GM19099 (cell line): ENCODE measurements around the gene LEAP2.

Experiments used
- POLR2A ChIP-seq: IDR thresholded peaks from 3 replicates; pipeline ENCODE4 v1.6.1; 2011; ENCODE audit warnings: low read depth; ENCODE audit not compliant: insufficient read length; ENCODE audit errors: extremely low read depth

The LEAP2 gene

GRCh38 chr5:132890817-132891216, 17.3 kb downstream of the LEAP2 start:
- no peak for TF ChIP-seq POLR2A

GRCh38 chr5:132895719-132896305, 22.3 kb downstream of the LEAP2 start:
- no peak for TF ChIP-seq POLR2A

DNA sequence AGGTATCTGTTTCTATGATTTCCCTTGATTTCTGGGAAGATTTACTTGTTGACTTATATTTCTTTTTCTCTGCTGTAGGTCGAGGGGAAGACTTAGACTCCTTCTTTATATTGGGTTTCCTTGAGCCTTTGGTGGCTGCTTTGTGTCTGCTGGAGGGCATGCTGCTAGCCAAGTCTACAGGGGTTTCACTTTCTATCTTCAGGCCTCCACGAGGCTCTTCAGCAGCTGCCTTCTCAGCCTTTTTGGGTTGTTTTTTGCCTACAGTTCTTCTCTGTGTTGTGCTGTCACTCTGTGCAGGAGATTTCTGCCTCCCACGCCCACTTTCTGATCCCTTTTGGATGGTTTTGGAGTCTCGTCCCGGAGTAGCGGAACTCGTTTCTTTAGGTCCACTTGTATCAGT, 23.2 kb downstream of the LEAP2 start:
- no peak for TF ChIP-seq POLR2A

GRCh38 chr5:132898094-132898493, 24.6 kb downstream of the LEAP2 start:
- no peak for TF ChIP-seq POLR2A

- TF ChIP-seq POLR2A, result no peak
Observed at GRCh38 chr5:132901036-132901435, 27.6 kb downstream of the LEAP2 start.

DNA sequence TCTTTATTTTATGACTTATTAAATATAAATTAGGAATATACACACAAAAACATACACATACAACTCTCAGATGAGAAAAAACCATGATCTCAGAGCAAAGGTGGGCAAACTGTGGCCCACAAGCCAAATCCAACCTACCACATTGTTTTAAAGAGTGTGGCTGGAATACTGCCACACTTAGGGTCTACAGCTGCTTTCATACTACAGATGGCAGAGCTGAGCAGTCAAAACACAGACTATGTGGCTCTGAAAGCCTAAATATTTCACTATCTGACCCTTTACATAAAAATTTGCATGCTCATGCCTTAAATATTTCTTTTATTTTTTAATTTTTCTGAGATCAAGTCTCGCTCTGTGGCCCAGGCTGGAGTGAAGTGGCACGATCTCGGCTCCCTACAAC, 28.3 kb downstream of the LEAP2 start:
- no peak for TF ChIP-seq POLR2A

DNA sequence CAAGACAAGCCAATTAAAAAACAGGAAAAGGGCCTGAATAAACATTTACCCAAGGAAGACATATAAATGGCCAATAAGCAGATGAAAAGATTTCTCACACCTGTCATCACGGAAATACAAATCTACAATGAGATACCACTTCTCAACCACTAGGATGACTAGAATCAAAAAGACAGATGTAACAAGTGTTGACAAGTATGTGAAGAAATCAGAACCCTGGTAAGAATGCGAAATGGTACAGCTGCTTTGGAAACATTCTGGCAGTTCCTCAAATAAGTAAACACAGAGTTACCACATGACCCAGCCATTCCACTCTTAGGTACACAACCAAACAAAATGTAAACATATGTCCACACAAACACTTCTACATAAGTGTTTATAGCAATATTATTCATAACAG, 32.5 kb downstream of the LEAP2 start:
- no peak for TF ChIP-seq POLR2A

DNA sequence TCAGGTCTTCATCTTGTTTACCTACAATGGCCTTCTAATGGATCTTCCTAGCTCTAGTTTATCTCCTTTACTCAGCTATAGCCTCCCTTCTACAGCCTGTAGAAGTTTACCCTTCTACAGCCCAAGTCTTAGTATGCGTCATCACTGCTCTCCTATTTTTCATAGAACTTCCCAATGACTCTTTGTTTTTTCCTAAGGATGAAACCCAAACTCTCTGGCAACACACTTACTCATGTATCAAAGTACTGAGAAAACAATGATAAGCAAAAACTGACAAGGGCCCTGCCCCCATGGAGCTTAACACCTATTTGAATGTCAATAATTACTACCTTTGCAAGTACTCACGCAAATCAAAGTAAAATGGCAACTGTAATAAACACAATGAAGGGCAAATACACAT, 33.7 kb downstream of the LEAP2 start:
- TF ChIP-seq POLR2A, result no peak

DNA sequence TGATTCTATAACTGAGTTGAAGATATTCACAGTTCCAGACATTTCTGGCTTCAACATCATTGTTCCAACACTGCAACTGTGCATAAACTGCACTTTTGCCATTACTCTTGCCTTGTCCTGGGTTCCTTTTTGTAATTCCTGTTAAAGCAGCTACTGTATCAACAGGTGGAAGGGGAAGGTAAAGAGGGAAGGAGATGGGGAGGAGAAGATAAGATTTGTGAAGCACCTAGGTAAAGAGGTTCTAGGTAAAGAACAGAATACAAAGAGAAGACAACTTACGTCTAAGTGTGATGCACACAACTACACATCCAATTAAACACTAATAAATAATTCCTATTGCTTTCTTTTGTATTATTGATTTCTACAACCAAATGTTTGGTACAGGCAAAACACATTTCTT, 36.2 kb downstream of the LEAP2 start:
- no peak for TF ChIP-seq POLR2A

DNA sequence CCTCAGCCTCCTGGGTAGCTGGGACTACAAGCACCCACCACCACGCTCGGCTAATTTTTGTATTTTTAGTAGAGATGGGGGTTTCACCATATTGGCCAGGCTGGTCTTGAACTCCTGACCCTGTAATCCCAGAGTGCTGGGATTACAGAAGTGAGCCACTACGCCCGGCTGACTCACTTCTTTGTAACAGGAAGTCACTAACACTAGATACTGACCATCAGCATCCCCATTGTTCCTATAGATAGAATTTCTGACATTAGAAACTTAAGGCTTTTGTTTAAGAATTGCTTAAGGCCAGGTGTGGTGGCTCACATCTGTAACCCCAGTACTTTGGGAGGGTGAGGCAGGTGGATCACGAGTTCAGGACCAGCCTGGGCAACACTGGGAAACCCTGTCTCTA, 42.2 kb downstream of the LEAP2 start:
- no peak for TF ChIP-seq POLR2A

- TF ChIP-seq POLR2A, result no peak
Observed at GRCh38 chr5:132916086-132916485, 42.6 kb downstream of the LEAP2 start.
